Measurements from ENCODE around the gene RRP1.
"Not testable (repeated sequence)": the region's sequence is repeated elsewhere in the genome, so short reads cannot be mapped to it uniquely, and the experiment has no call there.

RRP1 gene

DNA sequence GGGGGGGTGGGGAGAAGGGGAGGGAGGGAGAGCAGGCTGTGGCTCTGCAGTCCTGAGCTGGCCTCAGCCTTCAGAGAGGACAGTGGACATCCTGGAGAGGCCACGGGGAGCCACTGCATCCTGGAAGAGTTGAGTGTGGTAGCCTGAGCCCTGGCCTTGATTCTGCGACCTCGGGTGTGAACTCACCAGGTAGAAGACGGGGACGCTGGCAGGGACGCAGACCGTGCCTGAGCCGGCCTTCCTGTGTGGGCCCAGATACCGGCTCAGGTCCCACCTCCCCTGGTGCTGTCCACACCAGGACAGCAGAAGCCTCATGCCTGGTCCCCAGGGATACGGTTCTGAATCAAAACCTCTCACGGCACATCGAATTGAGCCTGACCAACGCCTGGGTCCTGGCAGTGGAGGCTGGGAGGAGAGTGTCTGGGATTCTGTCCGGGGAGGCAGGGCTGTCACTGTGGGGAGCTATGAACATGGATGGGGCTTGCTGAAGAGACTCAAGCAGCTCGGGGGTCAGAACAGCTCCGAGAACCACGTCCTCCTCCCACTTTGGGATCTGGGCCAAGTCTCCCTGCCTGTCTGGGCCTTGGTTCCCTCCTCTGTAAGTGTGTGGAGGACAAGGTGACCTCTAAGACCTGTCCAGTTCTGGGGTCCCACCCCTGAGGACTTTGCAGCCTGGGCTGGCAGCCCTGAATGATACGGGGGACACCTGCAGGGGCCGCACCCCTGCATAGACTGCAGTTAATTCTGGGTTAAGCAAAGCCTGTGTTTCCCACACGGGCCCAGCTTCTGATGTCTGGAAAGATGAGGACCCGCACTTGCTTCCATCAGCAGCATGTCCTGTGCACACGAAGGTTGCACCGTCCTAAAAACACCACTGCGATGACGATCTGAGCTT lies 30.4 kb downstream of the RRP1 start:
- DNase-seq, result no peak

DNA sequence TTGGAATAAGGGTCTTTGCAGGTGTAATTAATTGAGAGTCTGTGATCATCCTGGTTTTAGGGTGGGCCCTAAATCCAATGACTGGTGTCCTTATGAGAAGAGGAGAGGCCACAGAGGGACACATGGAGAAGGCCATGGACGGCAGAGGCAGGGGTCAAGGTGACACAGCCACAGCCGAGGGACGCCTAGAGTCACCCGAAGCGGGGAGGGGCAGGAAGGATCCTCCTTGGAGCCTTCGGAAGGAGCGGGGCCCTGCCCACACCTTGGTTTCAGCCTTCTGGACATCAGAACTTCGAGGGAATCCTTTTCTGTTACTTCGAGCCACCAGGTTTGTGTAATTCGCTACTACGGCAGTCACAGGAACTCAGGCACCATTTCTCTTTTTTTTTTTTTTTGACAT lies 31.1 kb downstream of the RRP1 start:
- no peak for DNase-seq

GRCh38 chr21:43822166-43822565 lies 32.8 kb downstream of the RRP1 start:
- not testable (repeated sequence) for DNase-seq

- not testable (repeated sequence) for DNase-seq
Measured at GRCh38 chr21:43822741-43823140, 33.4 kb downstream of the RRP1 start.

GRCh38 chr21:43824333-43825241 lies 35.2 kb downstream of the RRP1 start:
- DNase-seq, result no peak

GRCh38 chr21:43825242-43825935 lies 36.0 kb downstream of the RRP1 start:
- no peak for DNase-seq

GRCh38 chr21:43825936-43826622 lies 36.7 kb downstream of the RRP1 start:
- no peak for DNase-seq

GRCh38 chr21:43826623-43826974 lies 37.2 kb downstream of the RRP1 start:
- DNase-seq, result no peak

DNA sequence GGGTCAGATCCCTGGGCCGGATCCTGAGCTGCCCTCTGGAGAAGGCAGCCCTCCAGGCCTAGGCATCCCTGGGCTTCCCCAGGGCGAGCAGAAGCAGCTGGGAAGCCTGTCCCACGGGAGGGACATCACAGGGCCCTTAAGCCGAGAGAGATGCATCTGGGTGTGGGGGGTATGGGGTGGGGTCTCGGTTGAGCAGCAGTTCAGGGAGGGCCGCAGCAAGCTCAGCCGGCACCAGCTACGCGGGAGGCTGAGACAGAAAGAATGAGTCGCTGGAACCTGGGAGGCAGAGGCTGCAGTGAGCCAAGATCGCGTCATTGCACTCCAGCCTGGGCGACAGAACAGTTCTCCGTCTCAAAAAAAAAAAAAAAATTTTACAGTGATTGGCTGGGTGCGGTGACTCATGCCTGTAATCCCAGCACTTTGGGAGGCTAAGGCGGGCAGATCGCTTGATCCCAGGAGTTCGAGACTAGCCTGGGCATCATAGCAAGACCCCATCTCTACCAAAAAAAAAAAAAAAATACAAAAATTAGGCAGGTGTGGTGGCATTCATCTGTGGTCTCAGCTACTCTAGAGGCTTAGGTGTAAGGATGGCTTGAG lies 37.7 kb downstream of the RRP1 start:
- DNase-seq, result no peak

GRCh38 chr21:43829161-43829560 lies 39.8 kb downstream of the RRP1 start:
- no peak for DNase-seq

DNA sequence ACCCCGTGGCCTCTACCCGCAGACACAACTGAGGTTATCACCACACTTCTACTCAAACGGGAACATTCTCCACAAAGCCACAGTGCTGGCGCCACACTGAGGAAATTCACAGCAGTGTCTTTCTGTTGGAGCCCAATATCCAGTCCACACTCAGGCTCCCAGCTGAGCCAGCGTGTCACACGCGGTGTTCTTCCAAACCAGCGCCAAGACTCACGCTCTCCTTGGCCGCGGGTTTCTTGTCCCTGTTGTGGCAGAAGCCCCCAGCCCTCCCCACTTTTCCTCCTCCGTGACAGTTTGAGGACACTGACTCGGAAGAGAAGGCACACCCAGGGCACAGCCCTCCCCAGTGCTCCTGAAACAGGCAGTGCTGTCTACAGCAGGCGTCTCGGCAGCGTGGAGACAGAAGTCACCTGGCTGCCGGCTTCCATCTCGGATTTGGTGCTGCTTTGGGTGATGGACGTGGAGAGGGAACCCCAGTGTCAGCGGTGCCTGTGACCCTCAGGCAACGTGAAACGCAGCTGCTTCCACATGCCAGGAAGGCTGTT lies 40.3 kb downstream of the RRP1 start:
- no peak for DNase-seq

DNA sequence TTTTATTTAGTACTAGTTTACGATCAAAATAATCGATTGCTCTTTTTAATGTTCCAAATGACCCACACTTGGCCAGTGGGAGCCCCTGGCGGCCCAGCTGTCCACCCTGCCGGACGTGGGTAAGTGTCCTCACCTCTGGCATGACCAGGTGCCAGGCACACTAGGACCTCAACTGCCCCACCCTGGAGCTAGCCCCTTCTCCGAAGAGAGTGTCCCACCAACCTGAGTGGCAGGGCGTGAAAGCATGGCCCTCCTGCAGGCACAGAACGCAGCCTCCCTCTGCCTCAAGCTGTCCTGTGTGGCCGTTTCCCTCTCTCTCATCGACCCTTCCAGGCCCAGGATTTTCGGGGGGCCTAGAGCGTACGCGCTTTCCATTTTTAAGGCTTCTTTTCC lies 42.8 kb downstream of the RRP1 start:
- DNase-seq, result no peak

- no peak for DNase-seq
Measured at GRCh38 chr21:43832648-43833047, 43.3 kb downstream of the RRP1 start.

GRCh38 chr21:43834146-43834905 lies 44.9 kb downstream of the RRP1 start:
- DNase-seq, result no peak

- no peak for DNase-seq
Measured at GRCh38 chr21:43835050-43835449, 45.7 kb downstream of the RRP1 start.

- DNase-seq, result no peak
Measured at GRCh38 chr21:43835861-43836260, 46.5 kb downstream of the RRP1 start.

DNA sequence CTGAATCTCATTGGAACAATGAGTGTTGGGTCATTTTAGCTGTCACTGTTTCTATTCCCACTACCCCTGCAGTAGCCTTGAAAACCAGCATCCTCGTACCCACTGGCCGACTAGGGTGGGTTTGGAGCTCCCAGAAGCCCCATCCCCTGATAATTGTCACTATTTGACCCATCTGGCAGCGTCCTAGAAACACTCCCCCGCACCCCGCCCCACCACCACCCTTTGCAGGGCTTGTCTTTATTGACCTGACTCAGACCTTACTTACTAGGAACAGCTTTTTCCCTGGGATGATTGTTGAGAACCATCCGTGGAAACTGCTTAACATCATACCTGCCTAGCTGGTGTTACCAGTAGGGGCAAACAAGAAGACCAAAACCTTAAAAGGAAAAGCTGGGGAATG lies 47.2 kb downstream of the RRP1 start:
- DNase-seq, result no peak

DNA sequence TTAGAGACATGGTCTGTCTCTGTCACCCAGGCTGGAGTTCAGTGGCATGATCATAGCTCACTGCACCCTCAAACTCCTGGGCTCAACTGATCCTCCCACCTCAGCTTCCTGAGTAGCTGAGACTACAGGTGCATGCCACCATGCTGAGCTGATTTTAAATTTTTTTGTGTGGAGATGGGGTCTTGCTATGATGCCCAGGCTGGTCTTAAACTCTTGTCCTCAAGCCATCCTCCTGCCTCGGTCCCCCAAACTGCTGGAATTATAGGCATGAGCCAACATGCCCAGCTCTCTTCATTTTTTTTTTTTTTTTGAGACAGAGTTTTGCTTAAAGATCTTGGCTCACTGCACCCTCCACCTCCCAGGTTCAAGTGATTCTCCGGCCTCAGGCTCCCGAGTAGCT lies 50.9 kb downstream of the RRP1 start:
- no peak for DNase-seq

GRCh38 chr21:43842742-43843141 lies 53.4 kb downstream of the RRP1 start:
- DNase-seq, result no peak

GRCh38 chr21:43844906-43845305 lies 55.5 kb downstream of the RRP1 start:
- not testable (repeated sequence) for DNase-seq

DNA sequence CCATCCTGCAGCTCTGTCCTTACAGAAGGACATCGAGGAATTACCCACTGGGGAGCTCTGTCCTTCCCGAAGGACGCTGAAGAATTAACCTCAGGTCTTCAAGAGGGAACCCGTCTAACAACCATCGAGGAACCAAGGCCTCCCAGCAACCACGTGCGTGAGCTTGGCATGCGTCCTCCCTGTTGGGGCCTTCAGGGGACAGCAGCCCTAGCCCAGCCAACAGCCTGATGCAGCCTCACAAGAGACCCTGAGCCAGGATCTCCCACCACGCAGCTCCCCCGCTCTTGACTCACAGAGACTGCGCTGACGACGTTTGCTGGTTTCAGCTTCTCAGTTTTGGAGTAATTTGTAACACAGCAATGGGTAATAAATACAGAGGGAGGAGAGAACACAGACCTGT lies 56.0 kb downstream of the RRP1 start:
- DNase-seq, result no peak

Data from activated CD8-positive, alpha-beta memory T cell treated with anti-CD3 and anti-CD28 coated beads for 24 hours (primary cell).